ENCODE measurements around the gene IGIP.

Gene IGIP
- 0.03 to 8.2 (median 2.6) reads per million in 18 experiments for total RNA-seq

GRCh38 chr5:140125637-140126036, at the start of gene IGIP:
Gene IGIP (plus strand): TSS chr5:140125937. CDS start chr5:140128477, 2,540 bp downstream.
- no peak for DNase-seq

- DNase-seq = no peak
These were observed 49.6 kb upstream of the IGIP start for GRCh38 chr5:140076142-140076541.

- DNase-seq = no peak
These were observed 48.9 kb upstream of the IGIP start for GRCh38 chr5:140076788-140077187.

- no peak for DNase-seq
These were observed 42.6 kb upstream of the IGIP start for GRCh38 chr5:140083120-140083519.

GRCh38 chr5:140083650-140084049, 42.1 kb upstream of the IGIP start:
- DNase-seq = no peak

GRCh38 chr5:140084541-140084940, 41.2 kb upstream of the IGIP start:
- no peak for DNase-seq

- DNase-seq = no peak
These were observed 35.5 kb upstream of the IGIP start for GRCh38 chr5:140090251-140090650.

- no peak for DNase-seq
These were observed 32.6 kb upstream of the IGIP start for GRCh38 chr5:140093179-140093578.

- DNase-seq = no peak
These were observed 31.9 kb upstream of the IGIP start for GRCh38 chr5:140093866-140094265.

- no peak for DNase-seq
These were observed 30.8 kb upstream of the IGIP start for GRCh38 chr5:140094889-140095288.

GRCh38 chr5:140101179-140101578, 24.6 kb upstream of the IGIP start:
- no peak for DNase-seq

- no peak for DNase-seq
These were observed 22.6 kb upstream of the IGIP start for GRCh38 chr5:140103154-140103553.

GRCh38 chr5:140104100-140104499, 21.6 kb upstream of the IGIP start:
- no peak for DNase-seq

- peak; percentile 36 to 37 for DNase-seq
These were observed 19.6 kb upstream of the IGIP start for GRCh38 chr5:140106101-140106500.

GRCh38 chr5:140106805-140107311, 18.9 kb upstream of the IGIP start:
- no peak for DNase-seq

GRCh38 chr5:140107312-140108092, 18.2 kb upstream of the IGIP start:
- peak; percentile 90 to 93 for DNase-seq

GRCh38 chr5:140108093-140109017, 17.4 kb upstream of the IGIP start:
- no peak for DNase-seq

GRCh38 chr5:140109018-140109758, 16.5 kb upstream of the IGIP start:
- no peak for DNase-seq

GRCh38 chr5:140109759-140110645, 15.7 kb upstream of the IGIP start:
- DNase-seq = no peak

- no peak for DNase-seq
These were observed 15.1 kb upstream of the IGIP start for GRCh38 chr5:140110646-140110957.

- DNase-seq = no peak
These were observed 14.5 kb upstream of the IGIP start for GRCh38 chr5:140111011-140111858.

Data from inflammatory macrophage (primary cell).